Mammary epithelial cell (primary cell): Measurements from ENCODE around the gene TARP.

ENCODE experiments used
- CTCF ChIP-seq, 2 donors: IDR thresholded peaks in 1 of 2; conservative IDR thresholded peaks in 1 of 2; 2 replicates each; pipeline ENCODE4 v1.5.1; 2011 to 2012; ENCODE audit warnings: inconsistent platforms in 2 of 2, low read length in 2 of 2, mild to moderate bottlenecking in 2 of 2, control low read depth in 1 of 2, low read depth in 1 of 2; ENCODE audit not compliant: insufficient read depth in 1 of 2; ENCODE audit errors: extremely low read depth in 1 of 2
- EZH2 ChIP-seq: IDR thresholded peaks from 2 replicates; pipeline ENCODE4 v1.6.1; 2012; ENCODE audit warnings: low read length, inconsistent platforms, borderline replicate concordance

- TF ChIP-seq CTCF (conservative IDR thresholded peaks at IDR 0.05 in 1 of 2, IDR thresholded peaks at IDR 0.05 in 1 of 2; ENCODE audit: extremely low read depth in 1 of 2, insufficient read depth in 1 of 2, low read depth in 1 of 2, low read length in 2 of 2): no peak
- TF ChIP-seq EZH2: no peak
These were observed 49.0 kb downstream of the TARP start for GRCh38 chr7:38224392-38224791.
